ENCODE data around the gene ZNF592. TPM values are rescaled to one million over a fixed set of nuclear protein-coding genes. Genes with fewer than 3 reads are reported as not detected.

Gene ZNF592
- polyA plus RNA-seq, 1 donor from 2014 or later: 3.9 TPM

DNA sequence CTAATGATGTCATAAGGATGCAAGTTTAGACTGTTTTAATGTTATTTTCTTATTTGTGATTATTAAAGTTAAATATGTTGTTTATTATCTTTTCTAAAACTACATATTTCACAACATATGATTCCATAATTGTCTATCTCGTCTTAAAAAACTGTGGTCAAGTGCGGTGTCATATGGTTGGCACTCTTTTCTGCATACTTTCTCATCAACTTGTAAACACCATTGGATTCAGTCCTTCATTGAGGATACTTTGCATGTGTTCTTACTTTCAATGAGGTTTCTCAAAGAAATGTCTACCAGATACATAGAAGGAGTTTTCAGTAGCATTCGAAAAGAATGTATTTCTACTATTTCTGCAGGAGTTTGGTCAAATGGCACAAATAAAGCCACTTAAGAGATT, 46.8 kb downstream of the ZNF592 start:
- TF ChIP-seq EP300 (conservative IDR thresholded peaks at IDR 0.05; ENCODE audit: poor library complexity, severe bottlenecking) (no peak), RAD21 (conservative IDR thresholded peaks at IDR 0.05) (no peak), POLR2AphosphoS5 (IDR thresholded peaks at IDR 0.05) (no peak), TAF1 (IDR thresholded peaks at IDR 0.05; ENCODE audit: low read depth) (no peak), EZH2 (IDR thresholded peaks at IDR 0.05; ENCODE audit: borderline replicate concordance, insufficient read depth, low read length, poor library complexity, severe bottlenecking) (no peak)
- TF ChIP-seq, protein P1, sequence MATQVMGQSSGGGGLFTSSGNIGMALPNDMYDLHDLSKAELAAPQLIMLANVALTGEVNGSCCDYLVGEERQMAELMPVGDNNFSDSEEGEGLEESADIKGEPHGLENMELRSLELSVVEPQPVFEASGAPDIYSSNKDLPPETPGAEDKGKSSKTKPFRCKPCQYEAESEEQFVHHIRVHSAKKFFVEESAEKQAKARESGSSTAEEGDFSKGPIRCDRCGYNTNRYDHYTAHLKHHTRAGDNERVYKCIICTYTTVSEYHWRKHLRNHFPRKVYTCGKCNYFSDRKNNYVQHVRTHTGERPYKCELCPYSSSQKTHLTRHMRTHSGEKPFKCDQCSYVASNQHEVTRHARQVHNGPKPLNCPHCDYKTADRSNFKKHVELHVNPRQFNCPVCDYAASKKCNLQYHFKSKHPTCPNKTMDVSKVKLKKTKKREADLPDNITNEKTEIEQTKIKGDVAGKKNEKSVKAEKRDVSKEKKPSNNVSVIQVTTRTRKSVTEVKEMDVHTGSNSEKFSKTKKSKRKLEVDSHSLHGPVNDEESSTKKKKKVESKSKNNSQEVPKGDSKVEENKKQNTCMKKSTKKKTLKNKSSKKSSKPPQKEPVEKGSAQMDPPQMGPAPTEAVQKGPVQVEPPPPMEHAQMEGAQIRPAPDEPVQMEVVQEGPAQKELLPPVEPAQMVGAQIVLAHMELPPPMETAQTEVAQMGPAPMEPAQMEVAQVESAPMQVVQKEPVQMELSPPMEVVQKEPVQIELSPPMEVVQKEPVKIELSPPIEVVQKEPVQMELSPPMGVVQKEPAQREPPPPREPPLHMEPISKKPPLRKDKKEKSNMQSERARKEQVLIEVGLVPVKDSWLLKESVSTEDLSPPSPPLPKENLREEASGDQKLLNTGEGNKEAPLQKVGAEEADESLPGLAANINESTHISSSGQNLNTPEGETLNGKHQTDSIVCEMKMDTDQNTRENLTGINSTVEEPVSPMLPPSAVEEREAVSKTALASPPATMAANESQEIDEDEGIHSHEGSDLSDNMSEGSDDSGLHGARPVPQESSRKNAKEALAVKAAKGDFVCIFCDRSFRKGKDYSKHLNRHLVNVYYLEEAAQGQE (IDR thresholded peaks at IDR 0.05; ENCODE audit: borderline replicate concordance): no peak
- TF ChIP-seq, protein P2, sequence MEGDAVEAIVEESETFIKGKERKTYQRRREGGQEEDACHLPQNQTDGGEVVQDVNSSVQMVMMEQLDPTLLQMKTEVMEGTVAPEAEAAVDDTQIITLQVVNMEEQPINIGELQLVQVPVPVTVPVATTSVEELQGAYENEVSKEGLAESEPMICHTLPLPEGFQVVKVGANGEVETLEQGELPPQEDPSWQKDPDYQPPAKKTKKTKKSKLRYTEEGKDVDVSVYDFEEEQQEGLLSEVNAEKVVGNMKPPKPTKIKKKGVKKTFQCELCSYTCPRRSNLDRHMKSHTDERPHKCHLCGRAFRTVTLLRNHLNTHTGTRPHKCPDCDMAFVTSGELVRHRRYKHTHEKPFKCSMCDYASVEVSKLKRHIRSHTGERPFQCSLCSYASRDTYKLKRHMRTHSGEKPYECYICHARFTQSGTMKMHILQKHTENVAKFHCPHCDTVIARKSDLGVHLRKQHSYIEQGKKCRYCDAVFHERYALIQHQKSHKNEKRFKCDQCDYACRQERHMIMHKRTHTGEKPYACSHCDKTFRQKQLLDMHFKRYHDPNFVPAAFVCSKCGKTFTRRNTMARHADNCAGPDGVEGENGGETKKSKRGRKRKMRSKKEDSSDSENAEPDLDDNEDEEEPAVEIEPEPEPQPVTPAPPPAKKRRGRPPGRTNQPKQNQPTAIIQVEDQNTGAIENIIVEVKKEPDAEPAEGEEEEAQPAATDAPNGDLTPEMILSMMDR (IDR thresholded peaks at IDR 0.05; ENCODE audit: poor library complexity, severe bottlenecking): no peak
- Histone ChIP-seq H3K9ac (ENCODE audit: low read length) (no peak overlapping the region), H3K9me3 (ENCODE audit: low read length) (no peaks in the 10 kb centered on the region), H2AFZ (ENCODE audit: low read depth, low read length) (no peak overlapping the region), H3K27ac (ENCODE audit: low read length) (no peak overlapping the region), H4K20me1 (ENCODE audit: insufficient read depth) (no peaks in the 10 kb centered on the region), H3F3A (ENCODE audit: insufficient read depth, low read length, poor library complexity, severe bottlenecking) (no peaks in the 10 kb centered on the region), H3K9me2 (ENCODE audit: insufficient read depth, low read length) (no peaks in the 10 kb centered on the region), H3K79me2 (replicated peaks; ENCODE audit: insufficient read depth, low read length) (no peaks in the 10 kb centered on the region), H3K27me3 (ENCODE audit: insufficient read depth, low read depth, low read length) (no peaks in the 10 kb centered on the region), H3K4me2 (ENCODE audit: low read length) (no peak overlapping the region), H3K4me3 (ENCODE audit: low read length) (no peak overlapping the region), H3K36me3 (ENCODE audit: insufficient read depth, low read length) (peaks cover 13% of the 10 kb centered on the region)

DNA sequence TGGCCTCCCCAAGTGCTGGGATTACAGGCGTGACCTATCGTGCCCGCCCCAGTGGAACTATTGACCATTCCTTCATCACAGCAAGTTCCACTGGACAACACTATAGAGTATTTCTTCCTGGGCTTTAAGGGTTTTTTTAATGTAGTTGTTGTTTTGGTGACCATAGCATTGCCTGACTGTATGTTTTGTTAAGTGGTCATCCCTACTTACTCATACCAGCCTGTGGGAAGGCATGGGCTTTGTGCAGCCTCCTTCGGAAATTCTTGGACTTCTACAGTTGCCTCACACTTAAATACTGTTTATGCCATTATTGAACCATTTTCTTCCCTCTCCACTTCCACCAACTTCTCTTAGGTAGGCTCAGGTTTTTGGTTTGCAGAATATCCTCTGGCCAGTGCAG, 48.8 kb downstream of the ZNF592 start:
- Histone ChIP-seq H3K9me2 (ENCODE audit: insufficient read depth, low read length) (no peaks in the 10 kb centered on the region), H3F3A (ENCODE audit: insufficient read depth, low read length, poor library complexity, severe bottlenecking) (no peaks in the 10 kb centered on the region), H3K9me3 (ENCODE audit: low read length) (no peaks in the 10 kb centered on the region), H3K36me3 (ENCODE audit: insufficient read depth, low read length) (peaks cover 10% of the 10 kb centered on the region), H2AFZ (ENCODE audit: low read depth, low read length) (no peak overlapping the region), H3K4me2 (ENCODE audit: low read length) (no peak overlapping the region), H3K79me2 (replicated peaks; ENCODE audit: insufficient read depth, low read length) (no peaks in the 10 kb centered on the region), H3K27me3 (ENCODE audit: insufficient read depth, low read depth, low read length) (no peaks in the 10 kb centered on the region), H3K9ac (ENCODE audit: low read length) (no peak overlapping the region), H4K20me1 (ENCODE audit: insufficient read depth) (no peaks in the 10 kb centered on the region), H3K4me3 (ENCODE audit: low read length) (no peak overlapping the region), H3K27ac (ENCODE audit: low read length) (no peak overlapping the region)
- no peak for TF ChIP-seq EP300 (conservative IDR thresholded peaks at IDR 0.05; ENCODE audit: poor library complexity, severe bottlenecking)
- TF ChIP-seq RAD21 (conservative IDR thresholded peaks at IDR 0.05): no peak
- TF ChIP-seq, protein P1 (IDR thresholded peaks at IDR 0.05; ENCODE audit: borderline replicate concordance): no peak
- TF ChIP-seq MXI1 (conservative IDR thresholded peaks at IDR 0.05; ENCODE audit: poor library complexity, severe bottlenecking): no peak
- TF ChIP-seq TAF1 (IDR thresholded peaks at IDR 0.05; ENCODE audit: low read depth): no peak
- TF ChIP-seq, protein P2 (IDR thresholded peaks at IDR 0.05; ENCODE audit: poor library complexity, severe bottlenecking): no peak
- no peak for TF ChIP-seq EZH2 (IDR thresholded peaks at IDR 0.05; ENCODE audit: borderline replicate concordance, insufficient read depth, low read length, poor library complexity, severe bottlenecking)
- TF ChIP-seq SMC3 (conservative IDR thresholded peaks at IDR 0.05; ENCODE audit: poor library complexity): no peak
- TF ChIP-seq POLR2AphosphoS5 (IDR thresholded peaks at IDR 0.05): no peak
